GM12892 (cell line): ENCODE results near the gene TIPIN.

ENCODE experiments used
- POLR2A ChIP-seq: IDR thresholded peaks from 2 replicates; pipeline ENCODE4 v1.6.1; 2011; ENCODE audit warnings: low read depth, low read length, control low read depth
- POLR2AphosphoS5 ChIP-seq: IDR thresholded peaks from 2 replicates; pipeline ENCODE4 v1.6.1; 2011; ENCODE audit warnings: low read depth, low read length, control low read depth

- TF ChIP-seq POLR2AphosphoS5: no peak
- TF ChIP-seq POLR2A: no peak
Observed at GRCh38 chr15:66405007-66405406, 48.5 kb upstream of the TIPIN start.
